Prostate gland (tissue), 2 donors: Measurements from ENCODE around the gene NUTF2. TPM values are rescaled to one million over a fixed set of nuclear protein-coding genes. Genes with fewer than 3 reads are reported as not detected.

Source experiments
- DNase-seq: peaks from one replicate; pipeline ENCODE4 v3.0.0-alpha.2; 2019; ENCODE audit warnings: low spot score
- H3K27ac ChIP-seq, 2 donors: fragments of 200-600 bp; sonication (generic); 2 replicates each; pipeline ENCODE4 v1.5.1; 2017 to 2019
- H3K27me3 ChIP-seq: fragments of 200-600 bp; sonication (generic); replicated peaks from 2 replicates; pipeline ENCODE4 v1.5.1; 2019; ENCODE audit not compliant: insufficient read depth
- H3K36me3 ChIP-seq, 2 donors: fragments of 200-600 bp; sonication (generic); 1 replicate in 1 of 2; 2 replicates in 1 of 2; pipeline versions ENCODE4 v1.5.1 to v1.8.1; 2017 to 2019
- H3K4me1 ChIP-seq: fragments of 200-600 bp; sonication (generic); replicated peaks from 2 replicates; pipeline ENCODE4 v1.5.1; 2019
- H3K4me3 ChIP-seq, 2 donors: fragments of 200-600 bp; sonication (generic); 2 replicates each; pipeline ENCODE4 v1.5.1; 2017 to 2019
- H3K9me3 ChIP-seq: fragments of 200-600 bp; sonication (generic); 2 replicates; pipeline ENCODE4 v1.5.1; 2017
- POLR2A ChIP-seq: fragments of 450-650 bp; IDR thresholded peaks from one replicate; pipeline ENCODE4 v1.6.1; 2016; ENCODE audit warnings: antibody characterized with exemption, mild to moderate bottlenecking
- POLR2AphosphoS5 ChIP-seq: sonication (generic); formaldehyde crosslinking; IDR thresholded peaks from one replicate; pipeline ENCODE4 v1.6.1; 2017; ENCODE audit warnings: antibody characterized with exemption
- WGBS: methylation state at CpG from one replicate; pipeline ENCODE4 v1.1.5; 2018; 5-methylcytosine and 5-hydroxymethylcytosine counted together
- intact Hi-C: fragments of 100-400 bp; cut with DNase I; formaldehyde crosslinking; loops from one replicate; pipeline ENCODE4 v1.14.2; 2022
- total RNA-seq, 2 donors: library from RNA; depleted of rRNA; stranded (reverse); fragments of >200 nt; gene quantifications; one replicate each; pipeline ENCODE4 v1.1.0, GENCODE V29; 2016
- TF ChIP-seq, protein P1 (sequence below), 4 experiments: fragments of 200-600 bp in 2 of 4; fragments of 450-650 bp in 2 of 4; sonication (generic) in 2 of 4; IDR thresholded peaks; 1 replicate in 3 of 4; 2 replicates in 1 of 4; pipeline ENCODE4 v1.5.1; 2016 to 2019; ENCODE audit warnings: antibody characterized with exemption in 4 of 4, mild to moderate bottlenecking in 2 of 4, moderate library complexity in 2 of 4

Gene NUTF2
- total RNA-seq, 2 donors from 2014 or later = 61.5 to 234 TPM

DNA sequence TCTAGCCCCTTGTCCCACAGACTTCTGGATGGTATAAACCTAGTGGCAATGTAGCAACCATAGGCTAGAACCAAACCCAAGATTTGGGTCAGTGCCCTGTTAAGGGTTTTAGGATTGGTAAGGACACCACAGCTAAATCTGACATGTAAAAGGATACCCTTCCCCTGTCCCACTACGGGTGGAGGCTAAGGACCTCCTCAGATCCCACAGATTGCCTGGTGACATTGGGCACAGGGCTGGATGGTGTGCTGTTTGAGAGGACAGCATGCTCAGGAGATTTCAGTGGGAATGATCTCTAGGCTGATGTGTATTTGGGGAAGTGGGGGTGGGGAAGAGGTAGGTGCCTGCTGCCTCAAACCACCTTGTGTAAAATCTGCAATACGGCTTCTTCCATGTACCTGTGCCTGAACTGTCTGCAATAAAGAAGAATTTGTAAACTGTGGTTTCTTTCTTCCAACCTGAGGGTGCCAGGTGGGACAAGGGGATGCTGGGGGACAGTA lies 25.4 kb downstream of the NUTF2 start:
- Histone ChIP-seq H3K36me3 (peaks cover 1 to 3% of the 10 kb centered on the region in 2 donors), H3K4me1 (peaks cover 13% of the 10 kb centered on the region), H3K27me3 (no peaks in the 10 kb centered on the region), H3K27ac (peak overlapping the region; percentile 67 to 74), H3K4me3 (peak overlapping the region in 1 of 2 donors; percentile 90), H3K9me3 (no peaks in the 10 kb centered on the region)
- intact Hi-C loops = no loop called here
- WGBS = 50% methylated on average over 2 of the region's 2 CpGs
- TF ChIP-seq POLR2A = no peak
- TF ChIP-seq POLR2AphosphoS5 = no peak
- TF ChIP-seq, protein P1, sequence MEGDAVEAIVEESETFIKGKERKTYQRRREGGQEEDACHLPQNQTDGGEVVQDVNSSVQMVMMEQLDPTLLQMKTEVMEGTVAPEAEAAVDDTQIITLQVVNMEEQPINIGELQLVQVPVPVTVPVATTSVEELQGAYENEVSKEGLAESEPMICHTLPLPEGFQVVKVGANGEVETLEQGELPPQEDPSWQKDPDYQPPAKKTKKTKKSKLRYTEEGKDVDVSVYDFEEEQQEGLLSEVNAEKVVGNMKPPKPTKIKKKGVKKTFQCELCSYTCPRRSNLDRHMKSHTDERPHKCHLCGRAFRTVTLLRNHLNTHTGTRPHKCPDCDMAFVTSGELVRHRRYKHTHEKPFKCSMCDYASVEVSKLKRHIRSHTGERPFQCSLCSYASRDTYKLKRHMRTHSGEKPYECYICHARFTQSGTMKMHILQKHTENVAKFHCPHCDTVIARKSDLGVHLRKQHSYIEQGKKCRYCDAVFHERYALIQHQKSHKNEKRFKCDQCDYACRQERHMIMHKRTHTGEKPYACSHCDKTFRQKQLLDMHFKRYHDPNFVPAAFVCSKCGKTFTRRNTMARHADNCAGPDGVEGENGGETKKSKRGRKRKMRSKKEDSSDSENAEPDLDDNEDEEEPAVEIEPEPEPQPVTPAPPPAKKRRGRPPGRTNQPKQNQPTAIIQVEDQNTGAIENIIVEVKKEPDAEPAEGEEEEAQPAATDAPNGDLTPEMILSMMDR (IDR thresholded peaks at IDR 0.05) = no peak
- no peak for DNase-seq

DNA sequence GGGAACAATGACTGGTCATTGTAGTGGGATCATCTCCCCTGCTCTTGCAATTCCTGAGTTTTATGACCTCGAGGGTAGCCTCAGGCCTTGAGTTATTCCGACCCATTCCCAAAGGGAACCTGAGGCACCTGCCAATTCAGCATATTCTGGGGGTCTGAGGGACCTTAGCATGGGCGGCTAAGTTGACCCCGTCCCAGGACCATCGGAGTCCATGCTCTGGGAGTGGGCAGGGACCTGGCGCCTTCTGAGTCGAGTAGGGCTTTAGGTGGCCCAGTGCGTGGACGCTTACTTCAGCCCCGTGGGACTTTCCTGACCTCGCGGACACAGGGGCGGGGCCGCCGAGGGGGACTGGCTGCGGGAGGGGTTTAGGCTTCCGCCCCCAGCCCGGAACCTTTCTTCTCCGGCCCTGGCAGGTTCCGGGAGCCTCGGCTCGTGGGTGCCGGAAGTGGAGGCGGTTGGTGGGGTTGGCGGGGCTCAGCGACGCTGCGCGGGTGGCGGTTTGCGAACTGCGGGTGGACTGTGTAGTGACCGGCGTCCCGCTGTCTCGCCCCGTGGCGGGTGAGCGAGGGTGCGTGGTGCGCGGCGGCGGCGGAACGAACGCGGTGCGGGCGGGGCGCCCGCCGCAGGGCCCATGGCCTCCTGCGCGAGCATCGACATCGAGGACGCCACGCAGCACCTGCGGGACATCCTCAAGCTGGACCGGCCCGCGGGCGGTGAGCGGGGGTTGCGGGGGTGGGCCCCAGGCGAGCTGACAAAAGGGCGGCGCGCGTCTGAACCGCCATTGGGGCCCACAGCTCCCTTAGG lies 26.1 kb downstream of the NUTF2 start, which contains the start of gene EDC4:
Gene EDC4, plus strand, starts transcription at position 422 of the 804 bp plus-strand sequence. Its CDS starts 210 bp downstream, at position 632.
- Histone ChIP-seq H3K9me3 (no peaks in the 10 kb centered on the region), H3K4me3 (peak within 1 kb of the TSS; percentile 87 to 90), H3K4me1 (peaks cover 13% of the 10 kb centered on the region), H3K27ac (peak within 1 kb of the TSS; percentile 67 to 74), H3K27me3 (no peaks in the 10 kb centered on the region), H3K36me3 (peaks cover 5% of the 10 kb centered on the region in 2 donors)
- WGBS = 3% methylated on average over 46 of the region's 72 CpGs
- intact Hi-C loops = no loop called here
- DNase-seq = peak; percentile 48
- TF ChIP-seq POLR2A (peak; percentile 19), POLR2AphosphoS5 (peak; percentile 83)
- TF ChIP-seq, protein P1 (IDR thresholded peaks at IDR 0.05) = peak in 1 of 4 experiments; percentile 24

DNA sequence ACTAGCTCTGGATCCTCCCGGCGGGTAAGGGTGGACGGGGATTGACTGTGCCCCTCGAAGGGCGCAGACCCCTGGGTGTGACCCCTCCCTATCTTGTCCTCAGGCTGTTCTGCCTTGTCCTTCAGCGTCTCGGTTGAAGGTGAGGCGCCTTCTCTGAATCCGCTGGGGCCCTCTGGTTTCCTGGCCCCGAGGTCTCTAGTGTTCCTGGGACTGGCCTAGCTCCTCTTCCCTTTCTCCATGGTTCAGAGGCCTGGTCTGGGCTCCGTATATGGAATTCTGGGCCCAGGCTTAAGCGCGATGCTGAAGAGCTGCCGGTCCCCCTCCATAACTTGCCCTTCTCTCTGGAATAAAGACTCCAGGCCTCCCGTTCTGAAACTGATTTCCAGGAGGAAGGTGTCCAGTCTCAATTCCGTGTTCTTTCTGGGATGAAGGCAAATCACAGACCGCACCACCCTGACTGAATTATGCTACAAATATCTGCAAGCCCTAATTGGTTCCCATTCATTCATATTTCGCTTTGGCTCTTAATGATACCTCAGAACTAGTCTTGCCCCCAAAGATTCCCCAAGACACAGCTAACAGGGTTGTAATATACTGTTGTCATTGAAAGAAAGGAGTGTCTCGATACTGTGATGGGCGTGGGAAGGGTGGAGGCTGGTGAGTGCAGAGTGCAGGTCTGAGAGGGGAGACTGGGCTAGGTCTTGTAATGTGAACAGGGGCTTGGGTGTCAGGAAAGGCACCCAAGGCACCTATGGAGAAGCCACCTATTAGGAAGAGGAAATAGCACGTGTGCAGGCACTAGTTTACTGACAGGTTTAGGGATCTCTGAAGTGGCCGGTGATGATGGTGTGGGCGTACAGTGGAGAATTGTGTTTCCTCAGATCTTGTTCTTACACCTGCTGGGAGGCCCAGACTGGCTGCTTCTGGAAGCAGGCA lies 27.0 kb downstream of the NUTF2 start:
- intact Hi-C loops = no loop called here
- DNase-seq = no peak
- Histone ChIP-seq H3K27ac (peak overlapping the region; percentile 67 to 74), H3K4me1 (peaks cover 13% of the 10 kb centered on the region), H3K27me3 (no peaks in the 10 kb centered on the region), H3K4me3 (peak overlapping the region; percentile 87 to 90), H3K36me3 (peaks cover 5 to 13% of the 10 kb centered on the region in 2 donors), H3K9me3 (no peaks in the 10 kb centered on the region)
- TF ChIP-seq, protein P1 (IDR thresholded peaks at IDR 0.05) = no peak
- TF ChIP-seq POLR2A (no peak), POLR2AphosphoS5 (no peak)
- WGBS = 11% methylated on average over 23 of the region's 23 CpGs

DNA sequence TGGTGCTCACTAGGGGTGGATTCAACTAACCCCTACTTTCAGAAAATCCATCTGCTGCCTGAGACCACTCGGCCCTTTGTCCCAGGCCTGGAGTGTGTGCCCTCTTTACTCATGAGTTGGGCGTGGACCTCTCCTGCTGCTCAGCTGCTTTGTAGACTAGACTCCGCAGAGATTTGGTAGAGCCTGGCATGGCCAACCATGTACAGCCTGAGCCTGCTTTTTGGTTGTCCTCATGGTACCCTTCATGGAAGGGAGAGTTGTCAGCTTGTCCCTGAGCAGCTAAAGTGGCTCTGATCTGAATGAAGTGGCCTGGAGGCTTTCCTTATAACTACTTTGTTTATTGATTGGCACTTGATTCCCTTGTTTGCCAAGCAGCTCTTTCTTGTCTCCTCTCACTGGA lies 27.6 kb downstream of the NUTF2 start:
- intact Hi-C loops = no loop called here
- H3K27ac ChIP-seq = no peak overlapping the region
- peaks cover 8 to 19% of the 10 kb centered on the region in 2 donors for H3K36me3 ChIP-seq
- peaks cover 13% of the 10 kb centered on the region for H3K4me1 ChIP-seq
- 53% methylated on average over 3 of the region's 3 CpGs for WGBS
- no peaks in the 10 kb centered on the region for H3K9me3 ChIP-seq
- TF ChIP-seq, protein P1 (IDR thresholded peaks at IDR 0.05) = no peak
- TF ChIP-seq POLR2A (no peak), POLR2AphosphoS5 (no peak)
- peak overlapping the region in 1 of 2 donors; percentile 90 for H3K4me3 ChIP-seq
- no peak for DNase-seq
- H3K27me3 ChIP-seq = no peaks in the 10 kb centered on the region
